T-helper 2 cell treated with Interferon-gamma antibody and Interleukin-4, amounts not matched to agents 100 ng/mL and 5 ng/mL, for 36 hours (primary cell): Measurements from ENCODE around the gene RASEF. TPM values are rescaled to one million over a fixed set of nuclear protein-coding genes. Genes with fewer than 3 reads are reported as not detected.

Experiments
- intact Hi-C: fragments of 100-400 bp; cut with micrococcal nuclease; formaldehyde crosslinking; loops from one replicate; pipeline ENCODE4 v1.15.1; 2023
- total RNA-seq: library from RNA; stranded (reverse); gene quantifications from 2 replicates; pipeline ENCODE4 v1.2.3, GENCODE V29; 2022

The RASEF gene
- total RNA-seq, 1 donor from 2014 or later = not detected

DNA sequence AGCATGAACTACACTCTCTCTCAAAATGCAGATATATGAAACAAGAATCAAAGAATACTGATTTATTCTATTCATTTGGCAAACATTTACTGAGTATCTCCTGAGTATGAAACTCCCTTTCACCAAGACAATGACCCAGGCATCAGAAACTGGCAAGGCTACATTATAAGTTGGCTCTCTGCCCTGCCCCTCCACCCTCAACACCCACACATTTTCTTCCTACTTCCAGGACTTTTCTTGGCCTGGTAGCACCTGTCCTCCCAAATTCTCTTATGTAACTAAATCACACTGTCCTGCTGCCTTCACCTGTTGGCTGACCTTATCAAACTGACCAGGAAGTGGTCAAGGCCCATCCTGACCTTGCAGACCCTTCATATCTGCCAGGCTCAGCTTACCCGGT lies 3.5 kb downstream of the RASEF start:
- intact Hi-C loops = no loop called here

DNA sequence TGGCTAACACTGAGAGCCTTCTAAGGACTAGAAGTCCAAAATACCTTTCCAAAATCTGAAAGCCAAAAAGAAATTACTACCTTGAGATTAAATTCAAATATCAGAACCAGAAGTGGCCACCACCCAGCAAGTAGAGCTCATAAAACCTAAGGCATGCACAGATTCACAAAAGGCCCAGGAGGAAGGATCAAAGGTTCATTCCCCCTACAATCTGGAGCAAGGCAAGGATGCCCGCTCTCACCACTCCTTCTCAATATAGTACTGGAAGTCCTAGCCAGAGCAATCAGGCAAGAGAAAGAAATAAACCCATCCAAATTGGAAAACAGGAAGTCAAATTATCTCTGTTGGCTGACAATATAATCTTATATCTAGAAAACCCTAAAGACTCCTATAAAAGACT lies 6.0 kb downstream of the RASEF start:
- intact Hi-C loops = no loop called here

DNA sequence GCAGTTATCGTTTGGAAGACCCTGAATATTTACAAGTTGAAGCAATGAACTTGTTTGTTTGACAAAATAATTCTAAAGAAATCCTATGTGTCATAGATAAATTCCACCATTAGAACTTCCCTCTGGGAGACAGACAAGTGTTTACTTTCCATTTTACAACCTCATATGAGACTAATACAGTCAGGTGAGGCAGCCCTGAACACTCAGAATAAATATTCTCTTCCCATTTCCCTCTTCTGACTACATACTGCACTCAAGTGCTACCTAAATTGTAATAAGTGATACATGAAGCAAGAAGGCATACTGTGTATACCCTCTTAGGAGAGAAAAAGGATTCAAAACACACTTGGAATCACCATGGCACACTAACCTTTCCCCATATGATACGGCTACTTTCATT lies 6.8 kb downstream of the RASEF start:
- intact Hi-C loops = no loop called here

DNA sequence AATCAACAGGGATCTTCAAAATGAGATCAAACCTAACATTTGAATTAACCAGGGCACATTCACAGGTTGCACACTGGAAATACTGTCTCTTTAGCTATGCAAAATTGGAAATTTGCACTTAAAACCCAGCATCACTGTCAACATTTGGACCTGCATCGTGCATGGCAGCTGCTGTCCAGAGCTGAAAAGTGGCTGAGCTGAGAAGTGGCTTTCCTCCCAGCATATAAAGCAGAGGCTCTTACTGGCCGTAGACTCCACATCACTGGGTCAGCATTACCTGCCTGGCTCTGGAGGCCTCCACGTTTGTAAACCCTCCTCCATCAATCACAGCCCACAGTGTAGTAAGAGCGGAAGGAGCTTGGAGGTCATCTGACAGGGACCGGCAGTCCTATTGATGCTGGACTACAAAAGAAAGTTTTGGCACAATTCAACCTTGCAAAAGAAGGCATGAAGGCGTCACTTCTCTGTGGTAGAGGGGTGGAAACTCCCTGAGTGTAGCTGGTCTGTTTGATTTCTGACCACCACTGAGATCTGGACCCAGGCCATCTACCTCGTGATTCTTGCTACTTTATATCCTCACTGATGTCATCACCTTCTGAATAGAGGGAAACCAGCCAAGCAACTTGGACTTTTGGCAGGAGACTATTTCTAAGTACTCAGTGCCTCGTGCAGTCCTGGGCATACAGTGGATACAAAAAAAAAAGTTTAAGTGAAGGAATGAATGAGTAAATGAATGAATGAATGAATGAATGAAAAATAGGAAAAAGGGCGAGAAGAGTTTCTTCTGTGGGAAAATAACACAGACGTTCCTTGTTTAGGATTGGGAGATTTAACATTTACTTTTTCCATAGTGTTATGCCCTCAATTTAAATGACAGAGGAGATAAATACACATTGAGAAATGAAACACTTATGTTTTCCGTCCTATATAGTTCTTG lies 14.8 kb downstream of the RASEF start:
- intact Hi-C loops = no loop called here

DNA sequence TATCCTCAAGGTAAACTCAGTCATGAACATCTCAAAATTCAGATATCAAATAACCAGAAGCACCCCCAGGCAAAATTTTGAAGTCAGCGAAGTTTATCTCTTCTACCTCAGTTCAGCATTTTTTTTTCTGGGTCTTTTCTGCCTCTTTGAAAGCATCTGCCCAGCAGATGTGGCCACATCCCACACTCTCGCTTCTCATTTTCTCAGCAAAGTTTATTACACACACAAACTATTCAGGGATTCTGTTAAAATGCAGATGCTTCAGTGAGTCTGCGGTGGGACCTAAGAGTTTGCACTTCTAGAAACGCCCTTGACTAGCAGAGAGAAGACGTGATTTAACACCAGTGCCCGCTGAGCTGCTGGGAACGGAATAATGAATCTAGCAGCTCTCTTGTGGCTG lies 19.3 kb downstream of the RASEF start:
- intact Hi-C loops = no loop called here

GRCh38 chr9:83041771-83042170 lies 21.2 kb downstream of the RASEF start:
- intact Hi-C loops = no loop called here

DNA sequence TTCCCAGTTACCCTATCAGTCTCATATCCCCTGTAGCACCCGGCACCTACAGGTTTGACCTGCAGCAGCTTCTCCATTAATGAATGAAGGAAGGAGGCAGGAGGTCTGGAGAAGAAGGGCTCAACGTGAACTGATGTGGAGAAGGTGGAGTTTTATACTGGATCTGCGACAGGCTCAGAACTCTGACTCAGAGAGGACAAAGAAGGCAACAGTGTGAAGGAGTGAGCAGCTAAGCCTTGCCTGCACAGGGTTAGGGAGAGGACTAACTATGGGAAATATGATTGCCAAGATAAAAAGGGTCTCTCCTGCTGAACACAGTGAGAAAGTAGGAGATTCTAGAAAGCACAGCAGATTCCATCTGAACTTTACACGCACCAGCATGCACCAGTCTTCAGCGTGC lies 23.6 kb downstream of the RASEF start:
- intact Hi-C loops = no loop called here

DNA sequence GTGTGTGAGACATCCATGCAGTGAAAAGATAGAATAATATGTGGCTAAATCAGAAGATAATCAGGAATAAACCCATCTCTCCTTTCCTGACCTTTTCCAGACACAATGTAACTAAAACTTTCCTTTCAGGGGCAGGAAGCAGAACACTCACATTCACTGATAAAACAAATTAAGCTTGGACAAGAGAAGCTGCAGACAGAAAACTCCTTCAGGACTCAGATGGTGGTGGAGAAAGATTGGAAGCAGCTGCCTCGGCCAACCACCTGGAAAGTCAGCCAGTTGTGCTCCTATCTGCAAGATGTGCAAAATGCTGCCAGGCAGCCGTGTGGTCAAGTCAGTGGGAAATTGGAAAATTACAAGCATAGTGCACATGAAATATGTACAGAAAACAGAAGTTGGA lies 26.9 kb downstream of the RASEF start:
- intact Hi-C loops = no loop called here

- intact Hi-C loops = no loop called here
Measured at GRCh38 chr9:83035143-83035542, 27.8 kb downstream of the RASEF start.

DNA sequence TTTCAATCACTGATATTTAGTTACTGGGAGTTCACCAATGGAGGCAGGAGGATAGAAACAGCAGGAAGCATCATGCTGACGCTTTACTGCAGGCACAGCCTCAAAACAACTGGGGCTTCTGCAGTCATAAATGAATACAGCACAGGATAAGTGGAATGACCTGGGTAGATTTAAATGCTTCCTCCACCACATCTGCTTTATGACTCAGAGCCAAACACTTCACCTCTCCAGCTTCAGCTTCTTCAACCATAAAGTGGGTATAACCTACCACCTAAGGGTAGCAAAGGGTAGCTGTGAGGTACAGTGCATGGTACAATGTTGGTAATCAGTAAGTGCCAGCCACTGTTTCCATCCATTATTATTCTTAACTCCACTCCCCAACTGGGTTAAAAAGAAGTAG lies 28.4 kb downstream of the RASEF start:
- intact Hi-C loops = no loop called here

GRCh38 chr9:83034026-83034425 lies 28.9 kb downstream of the RASEF start:
- intact Hi-C loops = no loop called here

- intact Hi-C loops = no loop called here
Measured at GRCh38 chr9:83032065-83032625, 30.8 kb downstream of the RASEF start.

DNA sequence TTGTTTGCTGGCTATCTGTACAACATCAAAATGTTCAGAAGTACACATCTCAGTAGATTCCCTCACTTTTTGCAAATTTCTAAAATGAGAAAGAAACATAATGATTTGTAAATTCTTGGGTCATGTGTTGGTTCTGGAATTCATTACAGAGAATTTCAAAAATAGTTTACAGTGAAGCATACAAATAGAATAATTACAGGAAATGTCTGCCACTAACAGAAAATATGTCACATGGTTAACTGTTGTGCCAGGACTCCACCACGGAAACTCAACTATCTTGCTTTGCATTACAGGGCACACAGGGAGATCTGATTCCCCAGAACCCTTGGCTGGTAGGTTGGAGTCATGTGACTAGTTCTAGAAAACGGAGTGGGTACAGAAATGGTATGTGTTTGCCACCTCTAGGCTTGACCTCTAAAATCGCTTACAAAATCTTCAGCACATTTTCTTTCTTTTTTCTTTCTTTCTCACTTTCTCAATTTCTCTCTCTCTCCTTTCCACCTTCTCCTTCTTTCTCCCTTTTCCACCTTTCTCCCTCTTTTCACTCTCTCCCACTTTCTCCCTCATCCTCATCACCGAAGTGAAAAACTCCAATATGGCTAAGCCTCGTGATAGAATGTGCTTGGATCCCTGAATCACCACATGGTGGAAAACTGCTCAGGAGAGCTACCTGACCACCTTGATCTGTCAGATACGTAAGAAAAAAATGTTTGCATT lies 32.4 kb downstream of the RASEF start:
- intact Hi-C loops = no loop called here

DNA sequence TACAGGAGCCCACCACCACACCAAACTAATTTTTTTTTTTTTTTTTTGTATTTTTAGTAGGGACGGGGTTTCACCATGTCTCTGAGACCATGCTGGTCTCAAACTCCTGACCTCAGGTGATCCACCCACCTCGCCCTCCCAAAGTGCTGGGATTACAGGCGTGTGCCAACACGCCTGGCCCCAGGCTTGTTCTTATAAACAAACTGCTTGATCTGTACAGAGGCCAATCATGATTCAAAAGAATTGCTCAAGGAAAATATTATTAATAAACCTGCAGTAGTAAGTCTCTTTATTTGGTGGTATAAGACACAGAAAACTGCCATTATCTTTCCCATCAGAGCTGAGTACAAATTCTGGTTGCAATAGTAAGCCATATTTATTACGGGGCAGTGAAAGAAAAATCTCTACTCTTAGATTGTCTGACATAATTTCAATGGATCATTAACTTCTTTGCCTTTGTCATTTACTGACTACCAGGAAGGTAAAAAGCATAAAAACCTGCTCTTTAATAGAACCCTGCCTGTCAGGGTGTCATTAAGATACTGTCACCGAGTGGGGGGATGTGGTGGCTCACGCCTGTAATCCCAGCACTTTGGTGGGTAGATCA lies 33.3 kb downstream of the RASEF start:
- intact Hi-C loops = no loop called here

GRCh38 chr9:83027153-83027891 lies 35.6 kb downstream of the RASEF start:
- intact Hi-C loops = no loop called here

GRCh38 chr9:83024506-83025125 lies 38.3 kb downstream of the RASEF start:
- intact Hi-C loops = no loop called here

DNA sequence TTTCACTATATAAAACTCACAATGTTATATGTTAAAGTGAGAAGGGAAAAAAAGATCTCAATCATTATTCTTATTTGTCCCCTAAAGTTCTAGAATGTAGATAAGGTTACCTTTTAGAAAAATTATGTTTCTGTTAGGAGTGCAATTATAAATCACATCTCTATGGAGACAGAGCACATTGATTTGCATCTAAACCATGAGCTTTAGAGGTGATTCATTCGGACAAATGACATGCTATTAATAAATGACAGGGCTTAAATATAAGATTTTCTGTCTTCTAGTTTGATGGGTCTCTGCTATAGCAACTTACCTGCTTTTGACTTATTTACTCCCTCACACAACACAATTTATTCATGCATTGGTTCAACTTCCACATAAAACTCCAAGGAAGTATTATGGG lies 39.8 kb downstream of the RASEF start:
- intact Hi-C loops = no loop called here

DNA sequence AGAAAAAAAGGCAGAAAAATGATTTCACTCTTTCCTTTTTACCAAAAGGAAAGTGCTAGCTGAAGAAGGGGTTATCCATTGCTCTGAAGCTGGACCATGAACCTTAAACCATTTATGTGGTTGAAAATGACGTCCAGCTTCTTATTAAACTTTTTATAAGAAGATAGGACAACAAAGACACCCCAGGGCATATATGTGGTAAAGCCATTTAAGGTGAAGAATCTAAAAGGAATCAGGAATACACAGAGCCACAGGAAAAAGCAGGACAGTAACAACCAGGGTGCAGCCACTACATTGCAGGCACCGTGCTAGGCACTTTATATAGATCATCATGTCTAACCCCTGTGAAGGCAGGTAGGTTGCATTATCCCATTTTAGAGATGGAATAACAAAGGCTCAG lies 42.1 kb downstream of the RASEF start:
- intact Hi-C loops = no loop called here

DNA sequence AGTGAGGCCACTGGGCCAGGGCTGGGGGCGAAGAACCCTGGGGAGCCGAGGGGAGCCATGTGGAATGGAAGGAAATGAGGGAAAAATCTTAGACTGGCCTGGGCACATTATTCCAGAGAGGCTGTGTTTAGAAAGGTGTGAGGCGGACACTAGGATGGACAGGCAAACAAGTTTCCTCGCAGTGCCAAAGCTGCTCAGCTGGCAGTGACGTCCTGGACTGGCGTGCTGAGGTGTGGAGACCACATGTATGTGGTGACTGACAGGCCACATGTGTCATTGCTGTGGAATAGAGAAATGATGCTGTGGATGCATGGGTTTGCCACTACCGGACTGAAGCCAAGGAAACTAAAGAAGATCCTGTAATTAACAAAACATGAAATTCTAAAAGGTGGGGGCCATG lies 42.6 kb downstream of the RASEF start:
- intact Hi-C loops = no loop called here

- intact Hi-C loops = loop anchor here (10.0 kb wide), 1 partner anchor 46 kb away; the partner anchor contains the start of gene RASEF
Measured at GRCh38 chr9:83019246-83019645, 43.7 kb downstream of the RASEF start.

DNA sequence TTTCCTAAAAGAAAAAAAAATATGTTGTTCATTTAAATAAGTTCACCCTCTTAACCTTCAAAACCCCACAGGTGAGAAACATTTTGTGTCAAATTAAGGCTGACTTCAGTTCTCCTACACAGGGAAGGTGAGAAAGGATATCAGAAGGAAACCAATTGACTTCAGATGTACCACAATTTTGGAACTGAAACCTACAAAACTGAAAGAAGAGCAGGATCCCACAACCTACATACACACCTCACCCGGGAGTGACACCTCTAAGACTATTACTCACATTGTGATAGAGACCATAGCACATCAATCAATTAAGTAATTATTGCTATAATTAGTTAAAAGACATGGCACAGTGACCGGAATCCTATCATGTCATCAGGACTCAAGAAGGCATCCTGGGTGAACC lies 47.0 kb downstream of the RASEF start:
- intact Hi-C loops = loop anchor here (10.0 kb wide), 1 partner anchor 49 kb away; the partner anchor contains the start of gene RASEF
